Keratinocyte (primary cell): Measurements from ENCODE around the gene CDH22. TPM values are rescaled to one million over a fixed set of nuclear protein-coding genes. Genes with fewer than 3 reads are reported as not detected.

Source experiments
- DNase-seq: peaks from one replicate; pipeline ENCODE4 v3.0.0-alpha.2; 2011; ENCODE audit warnings: low read depth, missing footprints, low spot score
- FAIRE-seq: peaks from 2 replicates; lab custom pipeline; 2011; peaks lifted over from hg19 to GRCh38; lab: Jason Lieb, UNC
- H2AFZ ChIP-seq: 2 replicates; pipeline ENCODE4 v1.6.0; 2012; ENCODE audit warnings: low read length, control low read depth, inconsistent platforms; ENCODE audit not compliant: control insufficient read depth
- H3K27ac ChIP-seq: 2 replicates; pipeline ENCODE4 v1.5.1; 2011; ENCODE audit warnings: low read length; ENCODE audit not compliant: control insufficient read depth, insufficient read depth
- H3K27me3 ChIP-seq: 3 replicates; pipeline ENCODE4 v1.6.0; 2011; ENCODE audit warnings: low read length; ENCODE audit not compliant: control insufficient read depth, insufficient read depth; ENCODE audit errors: extremely low read depth
- H3K36me3 ChIP-seq, 2 experiments: 2 replicates in 1 of 2; 3 replicates in 1 of 2; pipeline ENCODE4 v1.5.1; 2011; ENCODE audit warnings: low read length in 2 of 2, mild to moderate bottlenecking in 1 of 2; ENCODE audit not compliant: control insufficient read depth in 2 of 2, insufficient read depth in 2 of 2; ENCODE audit errors: extremely low read depth in 1 of 2
- H3K4me1 ChIP-seq: 3 replicates; pipeline ENCODE4 v1.5.1; 2011; ENCODE audit warnings: low read length; ENCODE audit not compliant: control insufficient read depth, insufficient read depth; ENCODE audit errors: extremely low read depth
- H3K4me2 ChIP-seq: 3 replicates; pipeline ENCODE4 v1.6.0; 2011; ENCODE audit warnings: low read depth, low read length; ENCODE audit not compliant: control insufficient read depth, insufficient read depth; ENCODE audit errors: extremely low read depth
- H3K4me3 ChIP-seq, 3 experiments: fragments of 200-600 bp in 1 of 3; sonication (generic) in 1 of 3; 2 replicates in 2 of 3; 3 replicates in 1 of 3; pipeline ENCODE4 v1.5.1; 2011 to 2016; ENCODE audit warnings: low read length in 3 of 3, mild to moderate bottlenecking in 3 of 3, control low read depth in 2 of 3, inconsistent platforms in 1 of 3, low read depth in 1 of 3, mixed read lengths in 1 of 3, mixed run types in 1 of 3, moderate library complexity in 1 of 3; ENCODE audit not compliant: control insufficient read depth in 2 of 3, insufficient read depth in 2 of 3; ENCODE audit errors: extremely low read depth in 1 of 3
- H3K79me2 ChIP-seq: 2 replicates; pipeline ENCODE4 v1.6.0; 2012; ENCODE audit warnings: low read length; ENCODE audit not compliant: control insufficient read depth, insufficient read depth
- H3K9ac ChIP-seq: 3 replicates; pipeline ENCODE4 v1.6.0; 2011; ENCODE audit warnings: low read length; ENCODE audit not compliant: control insufficient read depth, insufficient read depth; ENCODE audit errors: extremely low read depth
- H3K9me1 ChIP-seq: 3 replicates; pipeline ENCODE4 v1.6.0; 2011; ENCODE audit warnings: low read length; ENCODE audit not compliant: control insufficient read depth, insufficient read depth; ENCODE audit errors: extremely low read depth
- H3K9me3 ChIP-seq: 2 replicates; pipeline ENCODE4 v1.5.1; 2012; ENCODE audit warnings: low read depth, low read length; ENCODE audit not compliant: control insufficient read depth
- H4K20me1 ChIP-seq: 3 replicates; pipeline ENCODE4 v1.6.0; 2011; ENCODE audit warnings: low read length; ENCODE audit not compliant: control insufficient read depth, insufficient read depth; ENCODE audit errors: extremely low read depth
- CTCF ChIP-seq, 3 experiments: IDR thresholded peaks in 1 of 3; conservative IDR thresholded peaks in 1 of 3; optimal IDR thresholded peaks in 1 of 3; 2 replicates in 2 of 3; 3 replicates in 1 of 3; pipeline versions ENCODE3 to v1.5.1; 2011; ENCODE audit warnings: low read length in 3 of 3, mild to moderate bottlenecking in 3 of 3, moderate library complexity in 2 of 3, control low read depth in 1 of 3, inconsistent platforms in 1 of 3; ENCODE audit not compliant: insufficient read depth in 2 of 3; ENCODE audit errors: extremely low read depth in 1 of 3
- EZH2 ChIP-seq: IDR thresholded peaks from one replicate; pipeline ENCODE4 v1.6.1; 2012; ENCODE audit warnings: inconsistent platforms, mild to moderate bottlenecking, low read length, moderate library complexity
- dilution Hi-C: fragments of 300-500 bp; cut with MboI; formaldehyde crosslinking; loops from one replicate; pipeline ENCODE4 v1.7.0; 2020; ENCODE audit warnings: low sequenced_read_pairs; ENCODE audit not compliant: extremely low pct_ligation_motif_present
- polyA plus RNA-seq, 5 experiments: library from polyadenylated mRNA; depleted of rRNA in 3 of 5; stranded (reverse) in 3 of 5; stranded (forward) in 1 of 5; unstranded in 1 of 5; fragments of >200 nt; gene quantifications; 1 replicate in 1 of 5; 2 replicates in 3 of 5; 3 replicates in 1 of 5; pipeline versions ENCODE4 v1.2.1 to v1.2.3, GENCODE V29; 2011 to 2012; ENCODE audit warnings: missing spikeins in 2 of 5, low read depth in 1 of 5, low replicate concordance in 1 of 5

CDH22 gene
- polyA plus RNA-seq, 1 donor (not counting 4 experiments of a cell fraction or from before 2014, with no cell fraction given) = not detected

- Histone ChIP-seq H3K4me2 (no peak overlapping the region), H3K79me2 (no peaks in the 10 kb centered on the region), H3K4me3 (no peak overlapping the region), H3K9ac (no peak overlapping the region), H3K9me1 (no peaks in the 10 kb centered on the region), H3K36me3 (no peaks in the 10 kb centered on the region), H2AFZ (no peak overlapping the region), H3K9me3 (no peaks in the 10 kb centered on the region), H3K27me3 (no peaks in the 10 kb centered on the region), H3K27ac (no peak overlapping the region), H3K4me1 (no peaks in the 10 kb centered on the region), H4K20me1 (no peaks in the 10 kb centered on the region)
- no peak for FAIRE-seq
- DNase-seq = no peak
- no peak for TF ChIP-seq EZH2
- no peak for TF ChIP-seq CTCF (optimal IDR thresholded peaks at IDR 0.05 in 1 of 3, IDR thresholded peaks at IDR 0.05 in 1 of 3, conservative IDR thresholded peaks at IDR 0.05 in 1 of 3; ENCODE audit: extremely low read depth in 1 of 3, insufficient read depth in 2 of 3, low read length in 3 of 3)
- dilution Hi-C loops = no loop called here
Observed at GRCh38 chr20:46191168-46191540, 117.1 kb downstream of the CDH22 start.

- no peak overlapping the region for H3K4me2 ChIP-seq
- H3K9ac ChIP-seq = no peak overlapping the region
- FAIRE-seq (no peak), DNase-seq (no peak)
- no peaks in the 10 kb centered on the region for H3K36me3 ChIP-seq
- H3K9me3 ChIP-seq = no peaks in the 10 kb centered on the region
- H3K4me1 ChIP-seq = no peaks in the 10 kb centered on the region
- no peaks in the 10 kb centered on the region for H4K20me1 ChIP-seq
- H2AFZ ChIP-seq = no peak overlapping the region
- no peak overlapping the region for H3K4me3 ChIP-seq
- TF ChIP-seq EZH2 = no peak
- TF ChIP-seq CTCF (optimal IDR thresholded peaks at IDR 0.05 in 1 of 3, IDR thresholded peaks at IDR 0.05 in 1 of 3, conservative IDR thresholded peaks at IDR 0.05 in 1 of 3; ENCODE audit: extremely low read depth in 1 of 3, insufficient read depth in 2 of 3, low read length in 3 of 3) = no peak
- H3K9me1 ChIP-seq = no peaks in the 10 kb centered on the region
- no peaks in the 10 kb centered on the region for H3K79me2 ChIP-seq
- no peaks in the 10 kb centered on the region for H3K27me3 ChIP-seq
- dilution Hi-C loops = no loop called here
- H3K27ac ChIP-seq = no peak overlapping the region
Observed at GRCh38 chr20:46190478-46191167, 117.7 kb downstream of the CDH22 start.
